ENCODE results near the gene MYL12A. TPM values are rescaled to one million over a fixed set of nuclear protein-coding genes. Genes with fewer than 3 reads are reported as not detected.

MYL12A gene
- total and polyA plus RNA-seq, 2 of the 13 experiments (the other 11 are each of a cell fraction or from before 2014, with no cell fraction given): 261 to 277 TPM

DNA sequence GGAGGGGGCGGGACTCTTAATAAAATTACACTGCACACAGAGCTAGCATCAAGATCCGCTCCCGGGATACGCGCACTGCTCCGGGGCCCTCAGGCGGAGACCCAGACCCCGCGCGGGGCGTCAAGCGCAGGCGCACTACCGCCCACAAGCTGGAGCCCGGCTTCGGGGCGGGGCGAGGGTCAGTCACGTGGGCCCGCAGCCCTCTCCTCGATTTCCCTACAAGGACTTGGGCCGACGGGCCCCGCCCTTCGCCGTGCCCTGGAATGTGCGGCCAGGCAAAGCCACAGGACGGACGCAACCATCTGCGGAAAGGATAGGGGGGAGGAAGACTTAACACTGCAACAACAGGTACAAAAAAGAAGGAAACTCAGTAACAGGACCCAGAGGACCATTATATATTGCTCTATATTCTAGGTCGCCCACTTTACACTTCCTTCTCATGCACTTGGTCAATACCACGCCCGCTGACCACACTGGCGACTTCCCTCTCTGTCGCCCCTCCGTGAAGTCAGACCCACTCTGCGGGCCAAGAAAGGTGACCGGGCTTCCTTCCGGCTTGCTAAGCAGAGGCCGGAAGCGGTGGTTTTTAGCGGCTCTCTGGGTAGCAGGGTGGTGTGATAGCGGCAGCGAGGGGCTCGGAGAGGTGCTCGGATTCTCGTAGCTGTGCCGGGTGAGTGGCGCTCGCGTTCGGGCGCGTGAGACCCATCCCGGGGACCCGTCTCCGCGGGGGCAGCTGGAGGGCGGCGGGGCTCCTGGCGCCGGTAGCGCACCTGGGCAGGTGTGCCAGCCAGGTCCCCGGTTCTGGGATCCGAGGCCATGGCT is at the start of gene MYL12A (continued):
- TF ChIP-seq ZBTB4 (CRISPR knock-in tag; IDR thresholded peaks at IDR 0.05; ENCODE audit: borderline replicate concordance): peak; percentile 42; the same call in 1 of the 2 replicates
- TF ChIP-seq, protein P1, sequence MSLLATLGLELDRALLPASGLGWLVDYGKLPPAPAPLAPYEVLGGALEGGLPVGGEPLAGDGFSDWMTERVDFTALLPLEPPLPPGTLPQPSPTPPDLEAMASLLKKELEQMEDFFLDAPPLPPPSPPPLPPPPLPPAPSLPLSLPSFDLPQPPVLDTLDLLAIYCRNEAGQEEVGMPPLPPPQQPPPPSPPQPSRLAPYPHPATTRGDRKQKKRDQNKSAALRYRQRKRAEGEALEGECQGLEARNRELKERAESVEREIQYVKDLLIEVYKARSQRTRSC (CRISPR knock-in tag; IDR thresholded peaks at IDR 0.05; ENCODE audit: low read depth): no peak
- TF ChIP-seq TBX3 (IDR thresholded peaks at IDR 0.05; ENCODE audit: borderline replicate concordance): peak; percentile 67; the same call in 1 of the 2 replicates
- no peak for TF ChIP-seq ADNP (CRISPR knock-in tag; IDR thresholded peaks at IDR 0.05)
- TF ChIP-seq ZNF296 (CRISPR knock-in tag; conservative IDR thresholded peaks at IDR 0.05): no peak
- TF ChIP-seq BRCA1 (CRISPR knock-in tag; IDR thresholded peaks at IDR 0.05): no peak; the same call in 1 of the 2 replicates
- TF ChIP-seq ELF4 (CRISPR knock-in tag; IDR thresholded peaks at IDR 0.05; ENCODE audit: borderline replicate concordance): peak; percentile 94
- peak; percentile 86; the same call in 1 of the 2 replicates for TF ChIP-seq POLR2AphosphoS2 (IDR thresholded peaks at IDR 0.05; ENCODE audit: low read depth, low read length)
- no peak for TF ChIP-seq HDAC6 (IDR thresholded peaks at IDR 0.05; ENCODE audit: low read depth, low read length)
- 0 out of 2 replicates have a peak, but pooled peaks have one; percentile 17 for TF ChIP-seq ZSCAN9 (CRISPR knock-in tag; IDR thresholded peaks at IDR 0.05; ENCODE audit: borderline replicate concordance)
- TF ChIP-seq ZNF556 (CRISPR knock-in tag; IDR thresholded peaks at IDR 0.05; ENCODE audit: borderline replicate concordance): no peak
- peak; percentile 85; the same call in 1 of the 2 replicates for TF ChIP-seq ARID2 (CRISPR knock-in tag; IDR thresholded peaks at IDR 0.05; ENCODE audit: borderline replicate concordance)
- no peak; the same call in 1 of the 2 replicates for TF ChIP-seq IRF1 (CRISPR knock-in tag; IDR thresholded peaks at IDR 0.05; ENCODE audit: low read depth)
- TF ChIP-seq RFX5 (IDR thresholded peaks at IDR 0.05; ENCODE audit: low read depth, low read length): peak; percentile 32; the same call in 1 of the 2 replicates
- TF ChIP-seq ZBTB7B (CRISPR knock-in tag; IDR thresholded peaks at IDR 0.05): no peak; the same call in 1 of the 2 replicates
- peak; percentile 72 for TF ChIP-seq ZNF331 (CRISPR knock-in tag; IDR thresholded peaks at IDR 0.05)
- TF ChIP-seq ZNF382 (CRISPR knock-in tag; IDR thresholded peaks at IDR 0.05; ENCODE audit: borderline replicate concordance): no peak
- TF ChIP-seq MXD4 (CRISPR knock-in tag; IDR thresholded peaks at IDR 0.05): peak; percentile 71; the same call in 1 of the 2 replicates
- no peak for TF ChIP-seq RFXAP (CRISPR knock-in tag; IDR thresholded peaks at IDR 0.05; ENCODE audit: borderline replicate concordance)
- peak; percentile 36; the same call in 1 of the 2 replicates for TF ChIP-seq ZNF788 (CRISPR knock-in tag; IDR thresholded peaks at IDR 0.05; ENCODE audit: borderline replicate concordance)
- TF ChIP-seq ERF (CRISPR knock-in tag; IDR thresholded peaks at IDR 0.05): peak; percentile 71; the same call in 1 of the 2 replicates
- peak; percentile 49 for TF ChIP-seq BCL6 (CRISPR knock-in tag; IDR thresholded peaks at IDR 0.05)
- TF ChIP-seq THYN1 (CRISPR knock-in tag; IDR thresholded peaks at IDR 0.05; ENCODE audit: borderline replicate concordance, low read depth): no peak
- TF ChIP-seq ZNF138 (CRISPR knock-in tag; IDR thresholded peaks at IDR 0.05; ENCODE audit: low read depth): peak; percentile 26; the same call in 1 of the 2 replicates
- no peak; the same call in 1 of the 2 replicates for TF ChIP-seq SPEN (CRISPR knock-in tag; IDR thresholded peaks at IDR 0.05; ENCODE audit: low read depth)
- peak; percentile 55 for TF ChIP-seq YY1 (IDR thresholded peaks at IDR 0.05; ENCODE audit: insufficient read depth, insufficient replicate concordance, low read depth, low read length)
